ENCODE measurements around the gene ZAR1L. TPM values are rescaled to one million over a fixed set of nuclear protein-coding genes. Genes with fewer than 3 reads are reported as not detected.

ZAR1L gene
- total RNA-seq, 4 donors from 2014 or later, result not detected

DNA sequence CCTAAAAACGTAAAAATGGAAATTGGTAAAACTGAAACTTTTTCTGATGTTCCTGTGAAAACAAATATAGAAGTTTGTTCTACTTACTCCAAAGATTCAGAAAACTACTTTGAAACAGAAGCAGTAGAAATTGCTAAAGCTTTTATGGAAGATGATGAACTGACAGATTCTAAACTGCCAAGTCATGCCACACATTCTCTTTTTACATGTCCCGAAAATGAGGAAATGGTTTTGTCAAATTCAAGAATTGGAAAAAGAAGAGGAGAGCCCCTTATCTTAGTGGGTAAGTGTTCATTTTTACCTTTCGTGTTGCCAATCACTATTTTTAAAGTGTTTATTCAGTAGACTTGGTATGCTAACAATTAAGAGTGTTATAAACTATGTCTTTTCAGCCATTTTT lies 25.8 kb upstream of the ZAR1L start:
- H3K27me3 ChIP-seq, result no peaks in the 10 kb centered on the region
- H3K9me3 ChIP-seq, result no peaks in the 10 kb centered on the region
- H3K4me3 ChIP-seq, result no peak overlapping the region
- TF ChIP-seq CTCF (IDR thresholded peaks at IDR 0.05) (no peak), EP300 (IDR thresholded peaks at IDR 0.05) (no peak), POLR2AphosphoS5 (IDR thresholded peaks at IDR 0.05) (no peak), POLR2A (IDR thresholded peaks at IDR 0.05) (no peak)
- DNase-seq (ENCODE audit: low spot score in 2 of 2), result no peak
- H3K36me3 ChIP-seq, result no peaks in the 10 kb centered on the region
- 91% methylated on average over 3 of the region's 3 CpGs for WGBS
- H3K4me1 ChIP-seq, result no peaks in the 10 kb centered on the region
- H3K27ac ChIP-seq, result no peak overlapping the region

GRCh38 chr13:32334671-32335070 lies 19.5 kb upstream of the ZAR1L start:
- H3K36me3 ChIP-seq, result no peaks in the 10 kb centered on the region
- no peaks in the 10 kb centered on the region for H3K9me3 ChIP-seq
- H3K27ac ChIP-seq, result no peak overlapping the region
- 76% methylated on average over 2 of the region's 2 CpGs for WGBS
- no peaks in the 10 kb centered on the region for H3K4me1 ChIP-seq
- no peak for TF ChIP-seq EP300 (IDR thresholded peaks at IDR 0.05)
- TF ChIP-seq POLR2AphosphoS5 (IDR thresholded peaks at IDR 0.05), result no peak
- no peak for TF ChIP-seq POLR2A (IDR thresholded peaks at IDR 0.05)
- TF ChIP-seq CTCF (IDR thresholded peaks at IDR 0.05), result no peak
- H3K27me3 ChIP-seq, result no peaks in the 10 kb centered on the region
- H3K4me3 ChIP-seq, result no peak overlapping the region
- no peak for DNase-seq (ENCODE audit: low spot score in 2 of 2)

- Histone ChIP-seq H3K4me3 (no peak overlapping the region), H3K9me3 (no peaks in the 10 kb centered on the region), H3K36me3 (no peaks in the 10 kb centered on the region), H3K4me1 (no peaks in the 10 kb centered on the region), H3K27ac (no peak overlapping the region), H3K27me3 (no peaks in the 10 kb centered on the region)
- TF ChIP-seq CTCF (IDR thresholded peaks at IDR 0.05), result no peak
- no peak for TF ChIP-seq EP300 (IDR thresholded peaks at IDR 0.05)
- TF ChIP-seq POLR2AphosphoS5 (IDR thresholded peaks at IDR 0.05), result no peak
- no peak for TF ChIP-seq POLR2A (IDR thresholded peaks at IDR 0.05)
- 88% methylated on average over 2 of the region's 2 CpGs for WGBS
- DNase-seq (ENCODE audit: low spot score in 2 of 2), result no peak
These were observed 15.3 kb upstream of the ZAR1L start for GRCh38 chr13:32330441-32330840.

- no peak overlapping the region for H3K4me3 ChIP-seq
- DNase-seq (ENCODE audit: low spot score in 2 of 2), result no peak
- H3K9me3 ChIP-seq, result no peaks in the 10 kb centered on the region
- no peaks in the 10 kb centered on the region for H3K36me3 ChIP-seq
- H3K27me3 ChIP-seq, result no peaks in the 10 kb centered on the region
- no peak overlapping the region for H3K27ac ChIP-seq
- no peaks in the 10 kb centered on the region for H3K4me1 ChIP-seq
- TF ChIP-seq POLR2AphosphoS5 (IDR thresholded peaks at IDR 0.05) (no peak), EP300 (IDR thresholded peaks at IDR 0.05) (no peak), CTCF (IDR thresholded peaks at IDR 0.05) (no peak), POLR2A (IDR thresholded peaks at IDR 0.05) (no peak)
These were observed 8.7 kb upstream of the ZAR1L start for GRCh38 chr13:32323912-32324311.

DNA sequence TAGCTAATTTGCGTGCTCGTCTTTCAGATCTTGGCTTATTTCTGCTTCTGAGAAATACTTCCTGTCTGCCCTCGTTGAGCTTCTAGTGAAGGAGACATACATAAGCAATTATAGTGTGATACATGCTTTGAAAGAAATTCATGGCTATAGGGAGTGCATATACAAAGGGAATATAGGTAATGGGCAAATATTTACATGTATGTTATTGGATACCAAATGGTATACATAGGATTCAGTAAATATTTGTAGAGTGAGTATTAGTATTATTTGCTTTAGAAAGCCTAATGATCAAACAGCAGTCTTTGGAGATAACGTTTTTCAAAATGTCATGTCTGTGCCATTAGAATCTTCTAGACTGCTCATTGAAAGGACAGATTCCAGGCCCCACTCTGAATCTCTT lies 5.4 kb upstream of the ZAR1L start:
- no peak overlapping the region for H3K4me3 ChIP-seq
- WGBS, result 90% methylated on average over 4 of the region's 4 CpGs
- H3K27me3 ChIP-seq, result no peaks in the 10 kb centered on the region

More for the DNA sequence above, 5.4 kb upstream of the ZAR1L start:
- DNase-seq (ENCODE audit: low spot score in 2 of 2), result no peak
- Histone ChIP-seq H3K36me3 (no peaks in the 10 kb centered on the region), H3K27ac (no peak overlapping the region), H3K9me3 (no peaks in the 10 kb centered on the region), H3K4me1 (peaks cover 11% of the 10 kb centered on the region)
- TF ChIP-seq CTCF (IDR thresholded peaks at IDR 0.05) (no peak), POLR2A (IDR thresholded peaks at IDR 0.05) (no peak), POLR2AphosphoS5 (IDR thresholded peaks at IDR 0.05) (no peak), EP300 (IDR thresholded peaks at IDR 0.05) (no peak)
